Measurements from ENCODE around the gene FAM200B.
"Not testable (repeated sequence)": the region's sequence is repeated elsewhere in the genome, so short reads cannot be mapped to it uniquely, and the experiment has no call there.

Gene FAM200B

GRCh38 chr4:15718465-15718864 is 36.8 kb downstream of the FAM200B start:
- TF ChIP-seq ZFX (IDR thresholded peaks at IDR 0.05) (no peak), CTCF (conservative IDR thresholded peaks at IDR 0.05) (no peak)
- H3K27ac ChIP-seq: no peak overlapping the region

- no peak overlapping the region for H3K27ac ChIP-seq
- TF ChIP-seq CTCF (conservative IDR thresholded peaks at IDR 0.05): no peak
- no peak for TF ChIP-seq ZFX (IDR thresholded peaks at IDR 0.05)
Measured at GRCh38 chr4:15718959-15719358, 37.3 kb downstream of the FAM200B start.

GRCh38 chr4:15719506-15719905 is 37.9 kb downstream of the FAM200B start:
- no peak for TF ChIP-seq CTCF (conservative IDR thresholded peaks at IDR 0.05)
- no peak for TF ChIP-seq ZFX (IDR thresholded peaks at IDR 0.05)

GRCh38 chr4:15720851-15721250 is 39.2 kb downstream of the FAM200B start:
- no peak overlapping the region for H3K27ac ChIP-seq
- TF ChIP-seq CTCF (conservative IDR thresholded peaks at IDR 0.05) (no peak), ZFX (IDR thresholded peaks at IDR 0.05) (no peak)

More at GRCh38 chr4:15719506-15719905, 37.9 kb downstream of the FAM200B start:
- no peak overlapping the region for H3K27ac ChIP-seq

- TF ChIP-seq ZFX (IDR thresholded peaks at IDR 0.05): no peak
- TF ChIP-seq CTCF (conservative IDR thresholded peaks at IDR 0.05): no peak; the same call in 1 of the 2 replicates
- no peak overlapping the region for H3K27ac ChIP-seq
Measured at GRCh38 chr4:15725608-15726007, 44.0 kb downstream of the FAM200B start.

- H3K27ac ChIP-seq: no peak overlapping the region
- no peak for TF ChIP-seq ZFX (IDR thresholded peaks at IDR 0.05)
- TF ChIP-seq CTCF (conservative IDR thresholded peaks at IDR 0.05): peak; percentile 87
Measured at GRCh38 chr4:15729910-15730533, 48.4 kb downstream of the FAM200B start.

- not testable (repeated sequence) for H3K27ac ChIP-seq
Measured at GRCh38 chr4:15733061-15733460, 51.4 kb downstream of the FAM200B start.

GRCh38 chr4:15735536-15735935 is 53.9 kb downstream of the FAM200B start:
- no peak overlapping the region for H3K27ac ChIP-seq
- TF ChIP-seq CTCF (conservative IDR thresholded peaks at IDR 0.05) (no peak), ZFX (IDR thresholded peaks at IDR 0.05) (no peak)
